Epidermal melanocyte (primary cell): ENCODE measurements around the gene NPIPA5.
A peak's percentile ranks its signal among the peaks of the same experiment; 100 is the strongest.
"Not testable (repeated sequence)": the region's sequence is repeated elsewhere in the genome, so short reads cannot be mapped to it uniquely, and the experiment has no call there.

Experiments
- DNase-seq: peaks from one replicate; pipeline ENCODE4 v3.0.0; 2011; ENCODE audit warnings: low spot score; ENCODE audit not compliant: insufficient read length

NPIPA5 gene

GRCh38 chr16:15378194-15378593 lies at the start of gene NPIPA5:
Gene NPIPA5, minus strand, starts transcription at chr16:15378294. Its CDS starts 0 bp downstream, at chr16:15378294.
- DNase-seq: not testable (repeated sequence)

GRCh38 chr16:15427648-15428239 lies 49.6 kb upstream of the NPIPA5 start:
- DNase-seq: peak; percentile 75

DNA sequence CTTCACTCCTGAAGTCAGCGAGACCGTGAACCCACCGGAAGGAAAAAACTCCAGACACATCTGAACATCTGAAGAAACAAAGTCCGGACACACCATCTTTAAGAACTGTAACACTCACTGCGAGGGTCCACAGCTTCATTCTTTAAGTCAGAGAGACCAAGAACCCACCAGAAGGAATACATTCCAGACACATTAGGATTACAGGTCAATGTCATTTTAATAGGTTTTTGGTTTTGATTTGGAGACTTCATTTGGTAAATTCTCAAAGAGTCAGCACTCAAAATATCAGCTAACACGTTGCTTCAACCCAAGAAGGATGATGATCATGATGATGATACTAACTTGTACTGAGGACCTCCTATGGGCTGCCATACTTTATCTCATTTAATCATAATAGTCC lies 48.7 kb upstream of the NPIPA5 start:
- no peak for DNase-seq

- no peak for DNase-seq
These were observed 47.8 kb upstream of the NPIPA5 start for GRCh38 chr16:15425861-15426260.

DNA sequence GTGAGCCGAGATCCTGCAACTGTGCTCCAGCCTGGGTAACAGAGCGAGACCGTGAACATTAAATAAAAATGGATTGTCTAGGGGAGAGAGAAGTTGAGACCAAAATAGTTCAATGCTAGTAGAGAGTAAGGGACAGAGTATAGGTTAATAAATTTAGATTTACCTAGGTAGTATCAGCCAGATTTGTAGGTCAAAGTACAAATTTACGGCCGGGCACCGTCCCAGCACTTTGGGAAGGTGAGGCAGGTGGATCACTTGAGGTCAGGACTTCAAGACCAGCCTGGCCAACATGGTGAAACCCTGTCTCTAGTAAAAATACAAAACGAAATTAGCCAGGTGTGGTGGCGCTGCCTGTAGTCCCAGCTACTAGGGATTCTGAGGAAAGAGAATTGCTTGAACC lies 44.1 kb upstream of the NPIPA5 start:
- DNase-seq: no peak

DNA sequence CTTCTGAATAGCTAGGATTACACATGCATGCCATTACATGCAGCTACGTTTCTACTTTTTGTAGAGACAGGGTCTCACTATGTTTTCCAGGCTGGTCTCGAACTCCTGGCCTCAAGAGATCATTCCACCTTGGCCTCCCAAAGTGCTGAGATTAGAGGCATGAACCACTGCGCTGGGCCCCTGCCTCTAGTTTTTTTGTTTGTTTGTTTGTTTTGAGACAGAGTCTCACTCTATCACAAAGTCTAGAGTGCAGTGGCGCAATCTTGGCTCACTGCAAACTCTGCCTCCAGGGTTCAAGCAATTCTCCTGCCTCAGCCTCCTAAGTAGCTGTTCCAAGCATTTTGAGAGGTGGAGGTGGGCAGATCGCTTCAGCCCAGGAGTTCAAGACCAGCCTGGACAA lies 43.6 kb upstream of the NPIPA5 start:
- not testable (repeated sequence) for DNase-seq

- DNase-seq: no peak
These were observed 40.1 kb upstream of the NPIPA5 start for GRCh38 chr16:15418206-15418605.

DNA sequence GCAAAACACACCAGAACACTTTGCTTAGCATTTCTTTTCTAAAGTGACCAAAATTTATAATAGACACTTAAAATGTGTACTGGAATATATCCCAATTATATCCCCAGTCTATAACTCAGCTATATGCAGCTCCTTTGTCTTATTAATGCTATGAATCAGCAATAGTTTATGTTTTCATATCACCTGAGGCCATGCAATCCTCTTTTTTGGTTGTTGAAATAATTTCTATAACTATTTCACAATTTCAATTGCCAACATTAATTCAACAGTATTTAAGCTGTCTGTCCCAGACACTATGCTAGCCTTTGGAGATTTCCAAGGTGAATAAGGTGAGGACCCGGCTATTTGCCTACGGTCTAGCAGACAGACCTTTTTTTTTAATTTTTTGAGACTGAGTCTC lies 39.1 kb upstream of the NPIPA5 start:
- DNase-seq: no peak

DNA sequence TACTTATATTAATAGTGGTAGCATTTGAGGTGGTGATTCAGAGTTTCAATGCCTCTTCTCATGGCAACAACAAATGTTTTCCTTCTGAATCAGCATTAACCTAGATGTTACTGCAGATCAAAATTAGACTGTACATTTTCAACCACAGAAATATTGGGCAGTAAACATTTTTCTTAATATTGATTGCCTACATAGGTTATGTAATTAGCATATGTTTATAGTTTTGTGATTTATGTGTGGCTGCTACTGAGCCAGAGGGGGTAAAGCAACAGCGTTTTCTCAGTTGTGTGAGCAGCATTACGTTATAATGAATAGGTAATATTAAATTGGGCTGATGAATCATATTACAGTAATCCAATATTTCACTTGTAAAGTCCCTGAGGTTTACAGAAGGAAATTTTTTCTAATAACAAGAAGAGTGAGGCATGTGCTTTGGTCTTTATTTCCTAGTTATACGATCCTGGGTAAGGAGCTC lies 37.5 kb upstream of the NPIPA5 start:
- no peak for DNase-seq

GRCh38 chr16:15409476-15409875 lies 31.4 kb upstream of the NPIPA5 start:
- not testable (repeated sequence) for DNase-seq

- DNase-seq: not testable (repeated sequence)
These were observed 29.7 kb upstream of the NPIPA5 start for GRCh38 chr16:15407756-15408155.

- no peak for DNase-seq
These were observed 26.7 kb upstream of the NPIPA5 start for GRCh38 chr16:15404792-15405191.

GRCh38 chr16:15404091-15404490 lies 26.0 kb upstream of the NPIPA5 start:
- not testable (repeated sequence) for DNase-seq

DNA sequence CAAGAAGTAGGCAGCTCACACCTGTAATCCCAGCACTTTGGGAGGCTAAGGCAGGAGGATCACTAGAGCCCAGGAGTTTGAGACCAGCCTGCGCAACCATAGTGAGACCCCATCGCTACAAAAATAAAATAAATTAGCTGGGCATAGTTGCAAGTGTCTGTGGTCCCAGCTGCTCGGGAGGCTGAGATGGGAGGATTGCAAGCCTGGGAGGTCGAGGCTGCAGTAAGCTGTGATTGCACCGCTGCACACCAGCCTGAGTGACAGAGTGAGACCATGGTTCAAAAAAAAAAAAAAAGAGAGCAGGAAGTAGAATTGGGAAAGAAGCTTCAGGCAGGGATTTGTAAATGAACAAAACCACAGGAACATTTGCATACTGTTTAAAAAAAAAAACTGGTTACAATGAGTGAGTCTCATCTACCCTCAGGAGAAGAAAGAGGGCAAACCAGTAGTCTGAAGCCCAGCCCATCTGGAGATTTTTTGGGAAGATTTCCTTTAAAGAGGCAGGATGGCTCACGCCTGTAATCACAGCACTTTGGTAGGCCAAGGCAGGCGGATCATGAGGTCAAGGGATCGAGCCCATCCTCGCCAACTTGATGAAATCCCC lies 25.4 kb upstream of the NPIPA5 start:
- no peak for DNase-seq

DNA sequence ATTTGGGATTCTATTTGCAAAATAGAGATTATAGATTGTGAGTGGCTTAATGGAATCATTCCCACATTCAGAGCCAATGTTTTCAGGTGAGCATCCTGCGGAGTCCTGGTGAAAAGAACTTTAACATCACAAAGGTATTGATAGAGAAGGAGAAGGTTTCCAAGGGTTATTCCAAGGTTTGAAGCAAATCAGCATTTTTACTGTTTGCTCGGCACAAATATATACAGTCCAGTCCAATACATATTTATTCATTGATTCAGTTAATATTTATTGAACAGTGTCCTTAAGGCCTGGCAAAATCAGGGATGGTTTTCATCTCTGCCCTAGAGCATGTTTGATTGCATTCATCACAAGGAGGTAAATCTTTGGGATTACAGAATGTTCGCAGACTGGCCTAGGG lies 23.9 kb upstream of the NPIPA5 start:
- DNase-seq: no peak

DNA sequence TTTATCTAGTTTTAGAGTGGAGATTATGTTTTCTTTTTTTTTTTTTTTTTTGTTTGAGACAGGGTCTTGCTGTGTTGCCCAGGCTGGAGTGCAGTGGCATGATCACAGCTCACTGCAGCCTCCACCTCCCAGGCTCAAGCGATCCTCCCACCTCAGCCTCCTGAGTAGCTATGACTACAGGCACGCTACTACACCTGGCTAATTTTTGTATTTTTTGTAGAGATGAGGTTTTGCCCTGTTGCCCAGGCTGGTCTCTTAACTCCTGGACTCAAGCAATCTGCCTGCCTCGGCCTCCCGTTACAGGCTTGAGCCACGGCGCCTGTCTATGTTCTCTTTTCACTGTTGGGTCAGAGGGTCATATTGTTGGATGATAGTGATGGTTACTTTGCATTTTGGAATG lies 22.2 kb upstream of the NPIPA5 start:
- not testable (repeated sequence) for DNase-seq

DNA sequence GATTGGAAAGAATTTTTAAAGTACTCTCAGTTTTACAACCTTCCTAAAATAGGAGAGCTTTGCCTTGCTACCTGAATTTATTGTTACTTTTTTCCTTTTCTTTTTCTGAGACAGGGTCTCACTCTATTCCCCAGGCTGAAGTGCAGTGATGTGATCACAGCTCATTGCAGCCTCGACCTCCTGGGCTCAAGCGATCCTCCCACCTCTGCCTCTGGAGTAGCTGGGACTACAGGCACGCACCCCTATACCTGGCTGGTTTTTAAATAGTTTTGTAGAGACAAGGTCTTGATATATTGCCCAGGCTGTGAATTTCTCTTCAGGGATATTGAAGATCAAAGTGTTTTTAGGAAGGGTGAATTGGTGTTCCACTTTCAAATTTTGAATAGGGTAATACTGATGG lies 21.2 kb upstream of the NPIPA5 start:
- DNase-seq: no peak

DNA sequence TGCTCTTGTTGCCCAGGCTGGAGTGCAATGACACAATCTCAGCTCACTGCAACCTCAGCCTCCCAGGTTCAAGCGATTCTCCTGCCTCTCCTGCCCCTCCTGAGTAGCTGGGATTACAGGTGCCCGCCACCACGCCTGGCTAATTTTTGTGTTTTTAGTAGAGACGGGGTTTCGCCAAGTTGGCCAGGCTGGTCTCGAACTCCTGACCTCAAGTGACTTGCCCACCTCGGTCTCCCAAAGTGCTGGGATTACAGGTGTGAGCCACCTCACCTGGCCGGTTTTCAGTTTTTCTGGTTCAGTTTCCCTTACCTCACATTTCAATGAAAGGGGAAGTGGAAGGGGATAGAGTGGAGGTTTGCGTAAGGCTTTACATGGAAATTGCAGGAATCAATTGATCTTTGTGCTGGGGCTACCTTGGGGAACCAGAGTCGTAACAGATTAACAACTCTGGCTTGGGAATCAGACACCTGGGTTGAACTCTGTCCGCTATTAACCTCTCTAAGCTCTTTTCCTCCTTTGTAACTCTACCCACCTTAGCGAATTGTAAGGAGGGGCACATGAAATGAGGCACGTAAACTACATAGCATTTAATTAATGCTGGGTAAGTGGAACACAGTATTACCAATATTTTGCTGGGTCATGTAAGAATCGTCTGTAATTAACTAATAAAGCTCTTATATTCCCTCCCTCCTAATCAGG lies 20.7 kb upstream of the NPIPA5 start:
- DNase-seq: no peak

GRCh38 chr16:15396948-15397594 lies 19.0 kb upstream of the NPIPA5 start:
- DNase-seq: no peak

- DNase-seq: not testable (repeated sequence)
These were observed 18.4 kb upstream of the NPIPA5 start for GRCh38 chr16:15396509-15396829.

DNA sequence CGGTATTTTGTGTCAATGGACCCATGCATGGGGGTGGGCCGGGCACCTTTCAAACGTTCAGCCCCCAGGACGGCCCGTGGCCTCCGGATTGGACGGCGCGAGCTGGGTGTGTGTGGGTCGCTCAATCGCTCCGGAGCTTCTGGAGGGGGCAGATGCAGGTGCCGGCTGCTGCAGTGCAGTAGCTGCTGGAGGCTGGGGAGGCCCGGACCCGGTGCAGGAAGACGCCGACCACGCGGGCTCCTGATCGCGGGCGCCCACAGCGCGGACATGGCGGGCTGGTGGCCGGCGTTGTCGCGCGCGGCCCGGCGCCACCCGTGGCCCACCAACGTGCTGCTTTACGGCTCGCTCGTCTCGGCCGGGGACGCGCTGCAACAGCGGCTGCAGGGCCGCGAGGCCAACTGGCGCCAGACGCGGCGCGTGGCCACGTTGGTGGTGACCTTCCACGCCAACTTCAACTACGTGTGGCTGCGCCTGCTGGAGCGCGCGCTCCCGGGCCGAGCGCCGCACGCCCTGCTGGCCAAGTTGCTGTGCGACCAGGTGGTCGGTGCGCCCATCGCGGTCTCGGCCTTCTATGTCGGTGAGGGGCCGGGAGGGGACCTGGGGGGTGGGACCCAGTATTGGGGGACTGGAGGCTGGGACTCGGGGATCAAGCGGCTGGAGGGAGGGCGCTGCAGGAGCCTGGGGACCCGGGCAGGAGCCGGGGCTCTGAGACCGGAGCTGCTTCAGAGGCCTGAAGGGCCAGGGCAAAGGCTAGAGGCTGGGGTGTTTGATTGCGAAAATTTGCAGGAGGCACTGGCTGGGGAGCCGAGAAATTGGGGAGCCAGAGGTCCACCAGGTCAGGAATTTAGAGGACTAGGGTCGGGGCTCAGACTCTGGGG lies 17.8 kb upstream of the NPIPA5 start, which contains the start of gene MPV17L:
Gene MPV17L (plus strand): TSS at position 124 of the 878 bp plus-strand sequence. CDS start 144 bp downstream, at position 268.
- not testable (repeated sequence) for DNase-seq
